ENCODE results near the gene PACSIN3. TPM values are rescaled to one million over a fixed set of nuclear protein-coding genes. Genes with fewer than 3 reads are reported as not detected.
A peak's percentile ranks its signal among the peaks of the same experiment; 100 is the strongest.

The PACSIN3 gene
- total RNA-seq, 1 donor from 2014 or later, result 59.4 TPM

DNA sequence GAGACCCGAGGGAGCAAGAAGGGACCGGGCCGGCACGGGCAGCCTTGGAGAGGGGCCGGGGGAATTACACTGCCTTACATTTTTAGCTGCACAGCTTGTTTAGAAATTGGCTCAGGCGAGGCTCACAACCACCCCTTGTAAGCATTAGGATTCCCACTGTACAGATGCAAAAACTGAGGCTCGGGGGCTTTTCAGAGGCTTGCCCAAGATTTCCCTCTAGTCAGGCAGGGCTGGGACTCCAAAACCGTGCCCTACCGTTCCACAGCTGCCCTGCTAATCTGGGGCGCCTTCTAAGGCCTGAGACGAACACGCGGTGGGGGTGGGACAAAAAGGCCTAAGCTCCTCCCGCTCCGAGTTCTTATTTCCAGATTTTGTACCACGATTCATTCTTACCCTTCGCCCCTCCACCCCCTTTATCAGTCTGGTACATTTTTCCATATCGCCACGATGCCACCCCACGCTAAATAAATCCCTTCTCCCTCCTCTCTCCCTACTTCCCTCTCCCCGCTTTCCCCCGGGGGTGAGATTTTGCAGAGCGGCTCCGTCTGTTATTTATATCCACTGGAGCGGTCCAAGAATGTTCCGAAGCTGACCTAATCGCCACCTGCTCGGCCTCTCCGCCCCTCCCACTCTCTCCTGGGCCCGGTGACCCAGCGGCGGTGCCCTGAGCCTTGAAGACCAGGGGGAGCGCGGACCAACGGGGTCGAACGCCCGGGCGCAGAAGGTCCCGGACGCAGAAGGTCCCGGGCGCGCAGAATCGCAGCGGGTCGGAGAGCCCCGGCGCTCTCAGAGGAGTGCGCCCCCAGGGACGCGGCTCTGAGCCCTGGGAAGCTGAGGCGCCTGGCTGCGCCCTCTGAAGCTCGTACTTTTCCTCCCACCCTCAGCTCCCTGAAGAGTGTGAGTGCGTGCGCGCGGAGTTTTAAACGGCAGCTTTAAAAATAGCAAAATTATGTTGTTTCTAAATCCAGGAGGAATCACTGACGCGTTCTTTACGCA is 764 bp upstream of the PACSIN3 start:
- no peaks in the 10 kb centered on the region for H3K27me3 ChIP-seq
- no peaks in the 10 kb centered on the region for H3K36me3 ChIP-seq
- no peaks in the 10 kb centered on the region for H3K9me3 ChIP-seq
- peaks cover 34% of the 10 kb centered on the region for H3K4me1 ChIP-seq
- intact Hi-C loops (cut with DNase I), result no loop called here
- peak overlapping the region; percentile 93 for H3K27ac ChIP-seq
- TF ChIP-seq POLR2A (IDR thresholded peaks at IDR 0.05) (no peak), POLR2AphosphoS5 (IDR thresholded peaks at IDR 0.05; ENCODE audit: insufficient read depth in 1 of 2, low read depth in 1 of 2) (peak in 1 of 2 donors; percentile 66)
- TF ChIP-seq, protein P1, sequence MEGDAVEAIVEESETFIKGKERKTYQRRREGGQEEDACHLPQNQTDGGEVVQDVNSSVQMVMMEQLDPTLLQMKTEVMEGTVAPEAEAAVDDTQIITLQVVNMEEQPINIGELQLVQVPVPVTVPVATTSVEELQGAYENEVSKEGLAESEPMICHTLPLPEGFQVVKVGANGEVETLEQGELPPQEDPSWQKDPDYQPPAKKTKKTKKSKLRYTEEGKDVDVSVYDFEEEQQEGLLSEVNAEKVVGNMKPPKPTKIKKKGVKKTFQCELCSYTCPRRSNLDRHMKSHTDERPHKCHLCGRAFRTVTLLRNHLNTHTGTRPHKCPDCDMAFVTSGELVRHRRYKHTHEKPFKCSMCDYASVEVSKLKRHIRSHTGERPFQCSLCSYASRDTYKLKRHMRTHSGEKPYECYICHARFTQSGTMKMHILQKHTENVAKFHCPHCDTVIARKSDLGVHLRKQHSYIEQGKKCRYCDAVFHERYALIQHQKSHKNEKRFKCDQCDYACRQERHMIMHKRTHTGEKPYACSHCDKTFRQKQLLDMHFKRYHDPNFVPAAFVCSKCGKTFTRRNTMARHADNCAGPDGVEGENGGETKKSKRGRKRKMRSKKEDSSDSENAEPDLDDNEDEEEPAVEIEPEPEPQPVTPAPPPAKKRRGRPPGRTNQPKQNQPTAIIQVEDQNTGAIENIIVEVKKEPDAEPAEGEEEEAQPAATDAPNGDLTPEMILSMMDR (IDR thresholded peaks at IDR 0.05), result no peak
- H3K4me3 ChIP-seq, result peak overlapping the region; percentile 64 to 79
- no peak for DNase-seq (ENCODE audit: extremely low spot score in 2 of 2)

DNA sequence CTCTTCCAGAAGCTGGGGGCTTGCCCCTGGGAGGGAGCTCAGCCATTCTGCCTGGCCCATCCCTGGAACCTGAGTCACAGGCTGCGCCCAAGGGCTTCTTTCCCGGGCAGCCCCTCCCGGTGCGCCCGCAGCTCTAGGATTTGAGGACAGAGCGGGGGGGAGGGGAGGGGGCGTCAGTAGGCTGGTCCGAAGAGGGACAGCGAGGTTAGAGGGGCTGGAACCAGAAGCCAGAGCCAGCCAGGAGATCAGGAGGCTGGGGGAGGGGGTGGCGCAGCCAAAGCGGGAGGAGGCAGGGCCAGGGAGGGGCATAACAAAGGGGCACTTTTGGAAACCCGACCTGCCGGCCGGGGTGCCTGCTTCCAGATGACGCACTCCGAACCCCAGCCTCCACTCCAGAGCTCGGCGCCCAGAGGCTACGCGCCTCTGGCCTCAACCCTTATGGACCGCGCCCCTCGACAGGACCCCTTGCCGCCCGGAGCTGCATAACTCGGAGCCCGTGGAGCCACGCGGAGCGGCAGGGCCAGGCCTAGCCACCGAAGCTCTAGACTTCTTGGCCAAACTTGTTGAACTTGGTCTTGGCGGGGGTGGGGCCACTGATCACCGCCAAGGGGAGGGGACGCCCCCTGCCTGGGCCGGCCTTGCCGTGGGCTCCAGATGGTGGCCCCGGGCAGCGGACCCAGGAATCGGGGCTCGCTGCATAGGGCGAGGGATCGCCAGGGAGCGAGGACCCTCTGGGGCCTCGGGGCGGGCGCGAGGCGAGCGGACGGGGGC is 744 bp downstream of the PACSIN3 start:
- H3K36me3 ChIP-seq, result no peaks in the 10 kb centered on the region
- TF ChIP-seq POLR2A (IDR thresholded peaks at IDR 0.05) (peak in 1 of 2 donors; percentile 40), POLR2AphosphoS5 (IDR thresholded peaks at IDR 0.05; ENCODE audit: insufficient read depth in 1 of 2, low read depth in 1 of 2) (peak in 1 of 2 donors; percentile 88)
- TF ChIP-seq, protein P1 (IDR thresholded peaks at IDR 0.05), result no peak
- peaks cover 34% of the 10 kb centered on the region for H3K4me1 ChIP-seq
- DNase-seq (ENCODE audit: extremely low spot score in 2 of 2), result no peak
- H3K9me3 ChIP-seq, result no peaks in the 10 kb centered on the region
- H3K27ac ChIP-seq, result peak overlapping the region; percentile 93
- intact Hi-C loops (cut with DNase I), result no loop called here
- H3K4me3 ChIP-seq, result peak overlapping the region; percentile 64 to 79
- no peaks in the 10 kb centered on the region for H3K27me3 ChIP-seq

DNA sequence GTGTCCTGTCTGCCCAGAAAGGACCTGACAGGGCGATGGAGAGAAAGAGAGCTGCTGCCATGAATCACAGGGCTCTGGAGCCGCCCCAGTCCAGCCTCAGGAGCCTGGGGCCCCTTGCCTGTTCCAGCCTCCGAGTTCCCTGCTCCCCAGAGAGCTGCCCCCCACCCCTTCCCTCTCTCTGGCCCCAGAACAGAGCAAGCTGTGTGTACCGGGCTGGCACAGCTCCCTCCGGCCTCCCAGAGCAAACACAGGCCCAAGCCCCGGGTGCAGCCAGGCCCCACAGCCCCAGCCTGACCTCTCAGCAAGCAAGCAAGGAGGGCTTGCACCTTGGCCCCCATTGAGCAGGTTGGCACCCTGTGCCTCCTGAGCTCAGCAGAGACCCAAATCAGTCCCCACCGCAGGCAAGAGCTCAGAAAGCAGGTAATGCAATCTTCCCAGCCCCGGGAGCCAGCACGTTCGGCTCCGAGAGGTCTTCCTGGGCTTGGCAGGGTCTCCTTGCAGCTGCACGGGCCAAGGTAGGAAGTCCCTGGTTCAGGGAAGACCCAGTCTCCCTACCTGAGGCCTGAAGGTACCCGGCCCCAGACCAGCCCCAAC is 1.4 kb downstream of the PACSIN3 start:
- intact Hi-C loops (cut with DNase I), result no loop called here
- H3K36me3 ChIP-seq, result peaks cover 0 to 4% of the 10 kb centered on the region in 2 donors
- no peaks in the 10 kb centered on the region for H3K9me3 ChIP-seq
- H3K4me1 ChIP-seq, result peaks cover 34% of the 10 kb centered on the region
- DNase-seq (ENCODE audit: extremely low spot score in 2 of 2), result no peak
- TF ChIP-seq, protein P1 (IDR thresholded peaks at IDR 0.05), result no peak
- TF ChIP-seq POLR2AphosphoS5 (IDR thresholded peaks at IDR 0.05; ENCODE audit: insufficient read depth in 1 of 2, low read depth in 1 of 2) (no peak), POLR2A (IDR thresholded peaks at IDR 0.05) (no peak)
- no peaks in the 10 kb centered on the region for H3K27me3 ChIP-seq
- H3K4me3 ChIP-seq, result peak overlapping the region; percentile 64 to 79
- H3K27ac ChIP-seq, result peak overlapping the region; percentile 93

DNA sequence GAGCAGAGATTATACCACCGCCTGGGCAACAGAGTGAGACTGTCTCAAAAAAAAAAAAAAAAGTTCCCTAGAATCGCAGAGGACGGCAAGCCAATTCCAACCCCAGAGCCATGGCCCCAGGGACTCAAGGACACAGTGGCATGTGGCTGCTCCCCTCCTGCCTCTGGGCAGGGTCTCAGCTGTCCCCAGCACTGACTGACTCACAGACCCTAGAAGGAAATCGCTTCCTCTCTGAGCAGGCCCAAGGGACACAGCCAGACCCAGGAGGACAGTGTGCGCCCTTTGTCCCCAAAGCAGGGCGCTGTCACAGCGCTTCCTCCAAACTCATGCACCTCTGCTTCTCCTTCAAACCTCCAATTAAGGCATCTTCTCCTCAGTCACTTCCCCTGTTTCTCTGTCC is 2.3 kb downstream of the PACSIN3 start:
- DNase-seq (ENCODE audit: extremely low spot score in 2 of 2), result no peak
- TF ChIP-seq POLR2A (IDR thresholded peaks at IDR 0.05), result no peak
- no peak for TF ChIP-seq POLR2AphosphoS5 (IDR thresholded peaks at IDR 0.05; ENCODE audit: insufficient read depth in 1 of 2, low read depth in 1 of 2)
- TF ChIP-seq, protein P1 (IDR thresholded peaks at IDR 0.05), result no peak
- Histone ChIP-seq H3K27me3 (no peaks in the 10 kb centered on the region), H3K36me3 (peaks cover 0 to 11% of the 10 kb centered on the region in 2 donors), H3K9me3 (no peaks in the 10 kb centered on the region), H3K4me3 (no peak overlapping the region), H3K27ac (no peak overlapping the region), H3K4me1 (peaks cover 34% of the 10 kb centered on the region)
- intact Hi-C loops (cut with DNase I), result no loop called here

Measured in vagina (tissue), 2 donors.